Measurements from ENCODE around the gene LRP2BP.
"Not testable (repeated sequence)": the region's sequence is repeated elsewhere in the genome, so short reads cannot be mapped to it uniquely, and the experiment has no call there.

Gene LRP2BP

DNA sequence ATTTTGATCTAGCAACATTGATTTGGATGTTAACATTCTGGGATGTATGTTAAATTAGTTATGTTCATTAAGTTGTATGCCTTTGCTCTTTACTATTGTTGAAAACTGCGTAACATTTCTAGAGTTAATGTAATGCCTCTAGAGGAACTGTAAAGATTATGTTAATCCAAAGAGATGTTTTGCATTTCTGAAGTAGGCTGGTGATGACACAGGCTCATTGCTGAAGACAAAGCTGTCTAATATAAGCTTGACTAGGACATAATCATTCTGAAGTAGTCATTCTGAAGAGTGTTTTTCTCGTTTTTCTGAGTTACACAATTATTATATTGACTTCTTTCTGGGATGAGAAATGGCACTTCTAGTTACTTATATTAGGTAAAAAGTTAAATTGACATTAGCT is 72.9 kb downstream of the LRP2BP start:
- DNase-seq = no peak

DNA sequence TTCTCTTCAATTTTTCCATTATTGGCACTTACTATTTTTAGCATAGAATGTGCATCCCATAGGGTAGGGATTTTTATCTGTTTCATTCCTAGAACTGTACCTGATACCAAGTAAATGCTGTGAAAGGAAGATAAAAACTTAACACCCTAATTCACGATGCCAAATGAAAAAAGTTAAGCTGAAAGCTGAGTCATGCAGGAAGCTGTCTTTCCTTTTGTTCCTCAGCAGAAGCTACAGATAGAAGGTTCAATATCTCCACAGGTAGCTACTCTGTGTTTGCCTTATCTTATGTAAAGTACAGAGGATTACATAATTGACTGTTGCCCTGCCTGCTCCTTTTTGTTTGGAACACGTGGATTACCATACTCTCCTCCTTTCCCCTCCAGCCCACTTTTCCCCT is 77.0 kb downstream of the LRP2BP start:
- DNase-seq = no peak

DNA sequence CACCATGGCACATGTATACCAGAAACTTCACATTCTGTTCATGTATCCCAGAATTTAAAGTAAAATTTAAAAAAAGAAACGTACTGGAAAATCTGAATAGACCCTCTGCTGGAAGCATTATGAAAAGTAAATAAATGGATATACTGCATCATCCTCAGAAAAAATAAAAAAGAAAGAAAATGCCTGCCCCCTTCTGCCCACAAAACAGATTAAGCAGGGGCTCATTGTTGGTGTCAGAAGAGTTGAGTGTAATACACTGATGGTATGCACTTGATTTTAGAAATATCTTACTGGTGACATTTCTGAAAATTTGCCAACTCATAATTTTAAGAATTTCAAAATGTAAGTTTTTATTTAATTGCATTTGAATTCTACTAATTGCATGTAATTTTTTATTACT is 77.8 kb downstream of the LRP2BP start:
- DNase-seq = no peak

DNA sequence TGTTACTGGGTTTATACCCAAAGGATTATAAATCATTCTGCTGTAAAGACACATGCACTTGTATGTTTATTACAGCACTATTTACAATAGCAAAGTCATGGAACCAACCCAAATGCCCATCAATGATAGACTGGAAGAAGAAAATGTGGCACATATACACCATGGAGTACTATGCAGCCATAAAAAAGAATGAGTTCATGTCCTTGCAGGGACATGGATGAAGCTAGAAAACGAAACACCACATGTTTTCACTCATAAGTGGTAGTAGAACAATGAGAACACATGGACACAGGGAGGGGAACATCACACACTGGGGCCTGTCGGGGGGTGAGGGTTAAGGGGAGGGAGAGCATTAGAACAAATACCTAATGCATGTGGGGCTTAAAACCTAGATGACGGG is 78.3 kb downstream of the LRP2BP start:
- DNase-seq = not testable (repeated sequence)

Data from CD4-positive, alpha-beta T cell treated with Interleukin-21 for 1 hour (primary cell).